Bronchial smooth muscle cell (primary cell): ENCODE measurements around the gene USHBP1. TPM values are rescaled to one million over a fixed set of nuclear protein-coding genes. Genes with fewer than 3 reads are reported as not detected.

Experiments
- total RNA-seq: library from RNA; depleted of rRNA; stranded (reverse); fragments of >200 nt; gene quantifications from 2 replicates; pipeline ENCODE4 v1.2.1, GENCODE V29; 2014

The USHBP1 gene
- total RNA-seq = not detected in 2 replicates

GRCh38 chr19:17264641-17264979, at the start of gene USHBP1:
TSS of gene USHBP1 (minus strand) at chr19:17264745. CDS start at chr19:17264299, 446 bp downstream.

GRCh38 chr19:17309198-17309964, 44.8 kb upstream of the USHBP1 start, which contains the start of gene DDA1:
TSS of gene DDA1 (plus strand) at chr19:17309563. CDS start at chr19:17309655, 92 bp downstream.

GRCh38 chr19:17305517-17306284, 41.2 kb upstream of the USHBP1 start, which contains the start of gene MRPL34:
TSS of gene MRPL34 (plus strand) at chr19:17305872. CDS start at chr19:17305893, 21 bp downstream.

GRCh38 chr19:17303167-17303939, 38.8 kb upstream of the USHBP1 start, which contains the start of gene ABHD8:
TSS of gene ABHD8 (minus strand) at chr19:17303425. CDS start at chr19:17301616, 1,809 bp downstream.

GRCh38 chr19:17281391-17282304, 17.1 kb upstream of the USHBP1 start, which contains the start of gene ANKLE1:
TSS of gene ANKLE1 (plus strand) at chr19:17281901. CDS start at chr19:17281921, 20 bp downstream.

GRCh38 chr19:17266975-17267788, 2.6 kb upstream of the USHBP1 start, which contains the start of gene BABAM1:
TSS of gene BABAM1 (plus strand) at chr19:17267443. CDS start at chr19:17268807, 1,364 bp downstream.

GRCh38 chr19:17245535-17245984, 19.0 kb downstream of the USHBP1 start, which contains the start of gene NR2F6:
TSS of gene NR2F6 (minus strand) at chr19:17245919. CDS start at chr19:17245220, 699 bp downstream.

GRCh38 chr19:17226002-17226933, 38.3 kb downstream of the USHBP1 start, which contains the start of gene OCEL1:
TSS of gene OCEL1 (plus strand) at chr19:17226226. CDS start at chr19:17226248, 22 bp downstream.

GRCh38 chr19:17215127-17215971, 49.2 kb downstream of the USHBP1 start, which contains the start of gene USE1:
TSS of gene USE1 (plus strand) at chr19:17215357. CDS start at chr19:17215406, 49 bp downstream.

Other genes starting within 250 kb of the USHBP1 start
- gene CPAMD8, start 237.9 kb downstream of the USHBP1 start, total RNA-seq = 0.47 and 0.69 TPM in 2 replicates
- gene HAUS8, start 189.3 kb downstream of the USHBP1 start, total RNA-seq = 0.79 and 0.94 TPM in 2 replicates
- gene MYO9B, start 189.0 kb downstream of the USHBP1 start, total RNA-seq = 41.6 and 45.3 TPM in 2 replicates
- 26.0 and 39.9 TPM in 2 replicates for gene USE1, start 49.4 kb downstream of the USHBP1 start, total RNA-seq
- gene OCEL1, start 38.5 kb downstream of the USHBP1 start, total RNA-seq = 0.94 and 2.2 TPM in 2 replicates
- gene NR2F6, start 18.8 kb downstream of the USHBP1 start, total RNA-seq = 22.4 and 24.0 TPM in 2 replicates
- gene BABAM1, start 2.7 kb upstream of the USHBP1 start, total RNA-seq = 90.1 and 101 TPM in 2 replicates
- gene ANKLE1, start 17.2 kb upstream of the USHBP1 start, total RNA-seq = 0.16 and 0.17 TPM in 2 replicates
- 8.7 and 10.6 TPM in 2 replicates for gene ABHD8, start 38.7 kb upstream of the USHBP1 start, total RNA-seq
- gene MRPL34, start 41.1 kb upstream of the USHBP1 start, total RNA-seq = 17.3 and 29.0 TPM in 2 replicates
- 16.5 TPM in 2 replicates for gene DDA1, start 44.8 kb upstream of the USHBP1 start, total RNA-seq
- 2.2 and 3.9 TPM in 2 replicates for gene ANO8, start 70.1 kb upstream of the USHBP1 start, total RNA-seq
- gene GTPBP3, start 72.8 kb upstream of the USHBP1 start, total RNA-seq = 7.6 and 8.0 TPM in 2 replicates
- gene PLVAP, start 112.6 kb upstream of the USHBP1 start, total RNA-seq = not detected in 2 replicates
- not detected in 2 replicates for gene CCDC194, start 129.5 kb upstream of the USHBP1 start, total RNA-seq
- 0.60 and 2.8 TPM in 2 replicates for gene BST2, start 140.9 kb upstream of the USHBP1 start, total RNA-seq
- 21.3 and 32.6 TPM in 2 replicates for gene MVB12A, start 155.3 kb upstream of the USHBP1 start, total RNA-seq
- gene TMEM221, start 183.9 kb upstream of the USHBP1 start, total RNA-seq = 0.09 and 0.16 TPM in 2 replicates
- not detected in 2 replicates for gene NXNL1, start 196.2 kb upstream of the USHBP1 start, total RNA-seq
- gene SLC27A1, start 205.8 kb upstream of the USHBP1 start, total RNA-seq = 17.8 and 28.9 TPM in 2 replicates
- gene PGLS, start 246.9 kb upstream of the USHBP1 start, total RNA-seq = 46.0 and 58.2 TPM in 2 replicates